HEK293 (cell line): ENCODE results near the gene SMPX.
A peak's percentile ranks its signal among the peaks of the same experiment; 100 is the strongest.

Experiments used
- EGR2 ChIP-seq: fragments of 450-650 bp; formaldehyde crosslinking; IDR thresholded peaks from 2 replicates; pipeline ENCODE4 v1.5.1; 2016; ENCODE audit warnings: low read depth, missing biosample characterization, missing genetic modification characterization
- GLIS1 ChIP-seq: fragments of 450-650 bp; formaldehyde crosslinking; IDR thresholded peaks from 2 replicates; pipeline ENCODE4 v1.5.1; 2016; ENCODE audit warnings: missing biosample characterization, missing genetic modification characterization
- KLF8 ChIP-seq: fragments of 450-650 bp; formaldehyde crosslinking; IDR thresholded peaks from 2 replicates; pipeline ENCODE4 v1.5.1; 2016; ENCODE audit warnings: missing biosample characterization, missing genetic modification characterization
- PRDM1 ChIP-seq: fragments of 450-650 bp; formaldehyde crosslinking; IDR thresholded peaks from 2 replicates; pipeline ENCODE4; 2016; ENCODE audit warnings: missing biosample characterization, missing genetic modification characterization
- ZBTB17 ChIP-seq: fragments of 450-650 bp; formaldehyde crosslinking; IDR thresholded peaks from 2 replicates; pipeline ENCODE4 v1.5.1; 2016; ENCODE audit warnings: missing biosample characterization, missing genetic modification characterization
- ZBTB21 ChIP-seq: fragments of 450-650 bp; formaldehyde crosslinking; IDR thresholded peaks from 2 replicates; pipeline ENCODE4 v1.5.1; 2017; ENCODE audit warnings: missing biosample characterization, missing genetic modification characterization
- ZBTB48 ChIP-seq: fragments of 450-650 bp; formaldehyde crosslinking; IDR thresholded peaks from 2 replicates; pipeline ENCODE4 v1.5.1; 2016; ENCODE audit warnings: missing biosample characterization, missing genetic modification characterization
- ZEB2 ChIP-seq: fragments of 450-650 bp; formaldehyde crosslinking; IDR thresholded peaks from 2 replicates; pipeline ENCODE4 v1.5.1; 2016; ENCODE audit warnings: missing biosample characterization, missing genetic modification characterization
- ZNF366 ChIP-seq: fragments of 450-650 bp; formaldehyde crosslinking; conservative IDR thresholded peaks from 2 replicates; pipeline ENCODE4 v1.5.1; 2016; ENCODE audit warnings: missing biosample characterization, missing genetic modification characterization
- ZNF394 ChIP-seq: fragments of 450-650 bp; formaldehyde crosslinking; IDR thresholded peaks from 2 replicates; pipeline ENCODE4 v1.5.1; 2016; ENCODE audit warnings: missing biosample characterization, missing genetic modification characterization, mild to moderate bottlenecking, moderate library complexity, borderline replicate concordance
- ZNF48 ChIP-seq: fragments of 450-650 bp; formaldehyde crosslinking; IDR thresholded peaks from 2 replicates; pipeline ENCODE4 v1.5.1; 2016; ENCODE audit warnings: missing biosample characterization, missing genetic modification characterization
- ZNF530 ChIP-seq: fragments of 450-650 bp; formaldehyde crosslinking; IDR thresholded peaks from 2 replicates; pipeline ENCODE4 v1.5.1; 2016; ENCODE audit warnings: low read depth, missing biosample characterization, missing genetic modification characterization
- ZNF544 ChIP-seq: fragments of 450-650 bp; formaldehyde crosslinking; IDR thresholded peaks from 2 replicates; pipeline ENCODE4 v1.5.0; 2017; ENCODE audit warnings: missing biosample characterization, missing genetic modification characterization
- ZNF560 ChIP-seq: fragments of 450-650 bp; formaldehyde crosslinking; IDR thresholded peaks from 2 replicates; pipeline ENCODE4 v1.5.1; 2017; ENCODE audit warnings: missing biosample characterization, missing genetic modification characterization, borderline replicate concordance
- ZNF561 ChIP-seq: fragments of 450-650 bp; IDR thresholded peaks from 2 replicates; pipeline ENCODE4 v1.5.1; 2018; ENCODE audit warnings: missing biosample characterization, missing genetic modification characterization, borderline replicate concordance
- ZNF629 ChIP-seq: fragments of 450-650 bp; formaldehyde crosslinking; IDR thresholded peaks from 2 replicates; pipeline ENCODE4 v1.5.1; 2017; ENCODE audit warnings: missing biosample characterization, missing genetic modification characterization
- ZNF701 ChIP-seq: fragments of 450-650 bp; formaldehyde crosslinking; IDR thresholded peaks from 2 replicates; pipeline ENCODE4 v1.5.1; 2016; ENCODE audit warnings: missing biosample characterization, missing genetic modification characterization
- ZNF707 ChIP-seq: fragments of 450-650 bp; formaldehyde crosslinking; IDR thresholded peaks from 2 replicates; pipeline ENCODE4 v1.5.1; 2016; ENCODE audit warnings: missing biosample characterization, missing genetic modification characterization
- ZNF785 ChIP-seq: fragments of 450-650 bp; formaldehyde crosslinking; IDR thresholded peaks from 2 replicates; pipeline ENCODE4 v1.5.1; 2016; ENCODE audit warnings: missing biosample characterization, missing genetic modification characterization
- ZNF843 ChIP-seq: fragments of 450-650 bp; formaldehyde crosslinking; IDR thresholded peaks from 2 replicates; pipeline ENCODE4 v1.5.1; 2016; ENCODE audit warnings: missing biosample characterization, missing genetic modification characterization
- TF ChIP-seq, protein P1 (sequence below): fragments of 450-650 bp; formaldehyde crosslinking; IDR thresholded peaks from 2 replicates; pipeline ENCODE4 v1.5.1; 2016; ENCODE audit warnings: missing biosample characterization, missing genetic modification characterization
- TF ChIP-seq, protein P2 (sequence below): fragments of 450-650 bp; formaldehyde crosslinking; IDR thresholded peaks from 2 replicates; pipeline ENCODE4 v1.5.1; 2016; ENCODE audit warnings: missing biosample characterization, missing genetic modification characterization
- TF ChIP-seq, protein P3 (sequence below): fragments of 450-650 bp; formaldehyde crosslinking; IDR thresholded peaks from 2 replicates; pipeline ENCODE4 v1.5.1; 2016; ENCODE audit warnings: missing biosample characterization, missing genetic modification characterization
- TF ChIP-seq, protein P4 (sequence below): fragments of 450-650 bp; formaldehyde crosslinking; IDR thresholded peaks from 2 replicates; pipeline ENCODE4 v1.5.1; 2016; ENCODE audit warnings: missing biosample characterization, missing genetic modification characterization
- TF ChIP-seq, protein P5 (sequence below): fragments of 450-650 bp; formaldehyde crosslinking; IDR thresholded peaks from 2 replicates; pipeline ENCODE4 v1.5.0; 2017; ENCODE audit warnings: missing biosample characterization, missing genetic modification characterization, borderline replicate concordance

Gene SMPX

DNA sequence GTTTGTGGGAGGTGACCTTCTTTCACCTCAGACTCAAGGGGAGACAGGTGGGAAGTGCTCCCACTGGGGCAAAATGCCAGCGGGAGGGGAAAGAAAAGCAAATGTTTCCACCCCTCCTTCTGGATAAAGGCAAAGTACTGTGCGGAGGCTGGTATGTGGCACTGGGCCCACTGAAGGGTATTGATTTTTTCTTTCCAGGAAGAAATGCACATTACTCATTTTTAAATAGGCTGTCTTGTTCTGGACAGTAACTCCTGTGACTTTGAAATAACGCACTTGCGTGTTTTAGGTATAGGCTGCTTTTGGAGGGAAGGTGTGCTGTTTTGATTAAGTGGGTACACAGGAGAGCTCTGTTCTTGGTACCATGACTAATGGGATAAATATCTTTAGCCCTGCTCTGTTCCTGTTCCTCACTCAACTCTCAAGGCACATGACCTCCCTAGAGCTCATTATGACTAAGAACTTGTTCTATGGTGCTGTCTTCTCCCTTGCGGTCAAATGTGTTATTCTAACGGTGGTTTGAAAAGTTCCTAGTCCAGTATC lies 40.8 kb upstream of the SMPX start (continued):
- TF ChIP-seq, protein P1, sequence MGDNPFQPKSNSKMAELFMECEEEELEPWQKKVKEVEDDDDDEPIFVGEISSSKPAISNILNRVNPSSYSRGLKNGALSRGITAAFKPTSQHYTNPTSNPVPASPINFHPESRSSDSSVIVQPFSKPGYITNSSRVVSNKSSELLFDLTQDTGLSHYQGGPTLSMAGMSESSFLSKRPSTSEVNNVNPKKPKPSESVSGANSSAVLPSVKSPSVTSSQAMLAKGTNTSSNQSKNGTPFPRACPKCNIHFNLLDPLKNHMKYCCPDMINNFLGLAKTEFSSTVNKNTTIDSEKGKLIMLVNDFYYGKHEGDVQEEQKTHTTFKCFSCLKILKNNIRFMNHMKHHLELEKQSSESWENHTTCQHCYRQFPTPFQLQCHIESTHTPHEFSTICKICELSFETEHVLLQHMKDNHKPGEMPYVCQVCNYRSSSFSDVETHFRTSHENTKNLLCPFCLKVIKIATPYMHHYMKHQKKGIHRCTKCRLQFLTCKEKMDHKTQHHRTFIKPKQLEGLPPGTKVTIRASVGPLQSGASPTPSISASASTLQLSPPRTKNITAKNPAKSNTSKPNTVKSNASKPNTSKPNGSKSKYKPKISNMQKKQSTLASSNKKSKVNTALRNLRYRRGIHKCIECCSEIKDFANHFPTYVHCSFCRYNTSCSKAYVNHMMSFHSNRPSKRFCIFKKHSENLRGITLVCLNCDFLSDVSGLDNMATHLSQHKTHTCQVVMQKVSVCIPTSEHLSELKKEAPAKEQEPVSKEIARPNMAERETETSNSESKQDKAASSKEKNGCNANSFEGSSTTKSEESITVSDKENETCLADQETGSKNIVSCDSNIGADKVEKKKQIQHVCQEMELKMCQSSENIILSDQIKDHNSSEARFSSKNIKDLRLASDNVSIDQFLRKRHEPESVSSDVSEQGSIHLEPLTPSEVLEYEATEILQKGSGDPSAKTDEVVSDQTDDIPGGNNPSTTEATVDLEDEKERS (tag by site-specific recombination): peak; percentile 32
- TF ChIP-seq ZNF629: peak; percentile 62; the same call in 1 of the 2 replicates
- peak; percentile 83 for TF ChIP-seq EGR2 (tag by site-specific recombination)
- no peak for TF ChIP-seq ZNF560 (tag by site-specific recombination)
- TF ChIP-seq, protein P2, sequence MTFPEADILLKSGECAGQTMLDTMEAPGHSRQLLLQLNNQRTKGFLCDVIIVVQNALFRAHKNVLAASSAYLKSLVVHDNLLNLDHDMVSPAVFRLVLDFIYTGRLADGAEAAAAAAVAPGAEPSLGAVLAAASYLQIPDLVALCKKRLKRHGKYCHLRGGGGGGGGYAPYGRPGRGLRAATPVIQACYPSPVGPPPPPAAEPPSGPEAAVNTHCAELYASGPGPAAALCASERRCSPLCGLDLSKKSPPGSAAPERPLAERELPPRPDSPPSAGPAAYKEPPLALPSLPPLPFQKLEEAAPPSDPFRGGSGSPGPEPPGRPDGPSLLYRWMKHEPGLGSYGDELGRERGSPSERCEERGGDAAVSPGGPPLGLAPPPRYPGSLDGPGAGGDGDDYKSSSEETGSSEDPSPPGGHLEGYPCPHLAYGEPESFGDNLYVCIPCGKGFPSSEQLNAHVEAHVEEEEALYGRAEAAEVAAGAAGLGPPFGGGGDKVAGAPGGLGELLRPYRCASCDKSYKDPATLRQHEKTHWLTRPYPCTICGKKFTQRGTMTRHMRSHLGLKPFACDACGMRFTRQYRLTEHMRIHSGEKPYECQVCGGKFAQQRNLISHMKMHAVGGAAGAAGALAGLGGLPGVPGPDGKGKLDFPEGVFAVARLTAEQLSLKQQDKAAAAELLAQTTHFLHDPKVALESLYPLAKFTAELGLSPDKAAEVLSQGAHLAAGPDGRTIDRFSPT (tag by site-specific recombination): 0 out of 2 replicates have a peak, but pooled peaks have one; percentile 29
- no peak for TF ChIP-seq ZNF530 (tag by site-specific recombination)
- TF ChIP-seq ZNF707 (tag by site-specific recombination): no peak
- peak; percentile 68 for TF ChIP-seq GLIS1 (tag by site-specific recombination)
- TF ChIP-seq, protein P3, sequence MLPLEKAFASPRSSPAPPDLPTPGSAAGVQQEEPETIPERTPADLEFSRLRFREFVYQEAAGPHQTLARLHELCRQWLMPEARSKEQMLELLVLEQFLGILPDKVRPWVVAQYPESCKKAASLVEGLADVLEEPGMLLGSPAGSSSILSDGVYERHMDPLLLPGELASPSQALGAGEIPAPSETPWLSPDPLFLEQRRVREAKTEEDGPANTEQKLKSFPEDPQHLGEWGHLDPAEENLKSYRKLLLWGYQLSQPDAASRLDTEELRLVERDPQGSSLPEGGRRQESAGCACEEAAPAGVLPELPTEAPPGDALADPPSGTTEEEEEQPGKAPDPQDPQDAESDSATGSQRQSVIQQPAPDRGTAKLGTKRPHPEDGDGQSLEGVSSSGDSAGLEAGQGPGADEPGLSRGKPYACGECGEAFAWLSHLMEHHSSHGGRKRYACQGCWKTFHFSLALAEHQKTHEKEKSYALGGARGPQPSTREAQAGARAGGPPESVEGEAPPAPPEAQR (tag by site-specific recombination): no peak
- 0 out of 2 replicates have a peak, but pooled peaks have one; percentile 24 for TF ChIP-seq ZEB2 (tag by site-specific recombination)
- TF ChIP-seq ZNF544 (tag by site-specific recombination): no peak
- no peak for TF ChIP-seq ZNF785 (tag by site-specific recombination)
- TF ChIP-seq ZBTB48 (tag by site-specific recombination): peak; percentile 50; the same call in 1 of the 2 replicates
- TF ChIP-seq ZBTB17: 0 out of 2 replicates have a peak, but pooled peaks have one; percentile 27
- peak; percentile 21; the same call in 1 of the 2 replicates for TF ChIP-seq ZNF394 (tag by site-specific recombination)
- TF ChIP-seq, protein P4, sequence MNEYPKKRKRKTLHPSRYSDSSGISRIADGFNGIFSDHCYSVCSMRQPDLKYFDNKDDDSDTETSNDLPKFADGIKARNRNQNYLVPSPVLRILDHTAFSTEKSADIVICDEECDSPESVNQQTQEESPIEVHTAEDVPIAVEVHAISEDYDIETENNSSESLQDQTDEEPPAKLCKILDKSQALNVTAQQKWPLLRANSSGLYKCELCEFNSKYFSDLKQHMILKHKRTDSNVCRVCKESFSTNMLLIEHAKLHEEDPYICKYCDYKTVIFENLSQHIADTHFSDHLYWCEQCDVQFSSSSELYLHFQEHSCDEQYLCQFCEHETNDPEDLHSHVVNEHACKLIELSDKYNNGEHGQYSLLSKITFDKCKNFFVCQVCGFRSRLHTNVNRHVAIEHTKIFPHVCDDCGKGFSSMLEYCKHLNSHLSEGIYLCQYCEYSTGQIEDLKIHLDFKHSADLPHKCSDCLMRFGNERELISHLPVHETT: no peak
- no peak for TF ChIP-seq ZNF561 (tag by site-specific recombination)
- peak; percentile 62 for TF ChIP-seq KLF8 (tag by site-specific recombination)
- TF ChIP-seq ZNF366 (tag by site-specific recombination): peak; percentile 60
- TF ChIP-seq, protein P5, sequence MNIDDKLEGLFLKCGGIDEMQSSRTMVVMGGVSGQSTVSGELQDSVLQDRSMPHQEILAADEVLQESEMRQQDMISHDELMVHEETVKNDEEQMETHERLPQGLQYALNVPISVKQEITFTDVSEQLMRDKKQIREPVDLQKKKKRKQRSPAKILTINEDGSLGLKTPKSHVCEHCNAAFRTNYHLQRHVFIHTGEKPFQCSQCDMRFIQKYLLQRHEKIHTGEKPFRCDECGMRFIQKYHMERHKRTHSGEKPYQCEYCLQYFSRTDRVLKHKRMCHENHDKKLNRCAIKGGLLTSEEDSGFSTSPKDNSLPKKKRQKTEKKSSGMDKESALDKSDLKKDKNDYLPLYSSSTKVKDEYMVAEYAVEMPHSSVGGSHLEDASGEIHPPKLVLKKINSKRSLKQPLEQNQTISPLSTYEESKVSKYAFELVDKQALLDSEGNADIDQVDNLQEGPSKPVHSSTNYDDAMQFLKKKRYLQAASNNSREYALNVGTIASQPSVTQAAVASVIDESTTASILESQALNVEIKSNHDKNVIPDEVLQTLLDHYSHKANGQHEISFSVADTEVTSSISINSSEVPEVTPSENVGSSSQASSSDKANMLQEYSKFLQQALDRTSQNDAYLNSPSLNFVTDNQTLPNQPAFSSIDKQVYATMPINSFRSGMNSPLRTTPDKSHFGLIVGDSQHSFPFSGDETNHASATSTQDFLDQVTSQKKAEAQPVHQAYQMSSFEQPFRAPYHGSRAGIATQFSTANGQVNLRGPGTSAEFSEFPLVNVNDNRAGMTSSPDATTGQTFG (tag by site-specific recombination): peak; percentile 17; the same call in 1 of the 2 replicates
- peak; percentile 52 for TF ChIP-seq ZBTB21
- TF ChIP-seq PRDM1: no peak
- no peak for TF ChIP-seq ZNF701 (tag by site-specific recombination)
- peak; percentile 21; the same call in 1 of the 2 replicates for TF ChIP-seq ZNF843 (tag by site-specific recombination)
- no peak for TF ChIP-seq ZNF48
